Tibial nerve (tissue), 4 donors: ENCODE data around the gene DEFB129. TPM values are rescaled to one million over a fixed set of nuclear protein-coding genes. Genes with fewer than 3 reads are reported as not detected.

Experiments used
- DNase-seq, 2 donors: peaks; one replicate each; pipeline ENCODE4 v3.0.0-alpha.2; 2019; ENCODE audit warnings: low spot score in 2 of 2
- H3K27ac ChIP-seq, 4 donors: fragments of 200-600 bp; sonication (generic) in 3 of 4; one replicate each; pipeline ENCODE4 v1.5.1; 2017 to 2019; ENCODE audit warnings: mild to moderate bottlenecking in 1 of 4
- H3K27me3 ChIP-seq, 2 donors: fragments of 200-600 bp; sonication (generic) in 1 of 2; one replicate each; pipeline versions ENCODE4 v1.5.1 to v1.6.0; 2017 to 2019
- H3K36me3 ChIP-seq, 3 donors: fragments of 200-600 bp; sonication (generic); one replicate each; pipeline ENCODE4 v1.5.1; 2018 to 2019
- H3K4me1 ChIP-seq, 4 donors: fragments of 200-600 bp; sonication (generic) in 3 of 4; one replicate each; pipeline ENCODE4 v1.5.1; 2017 to 2019
- H3K4me3 ChIP-seq, 4 donors: fragments of 200-600 bp; sonication (generic) in 3 of 4; one replicate each; pipeline ENCODE4 v1.5.1; 2017 to 2019; ENCODE audit warnings: mild to moderate bottlenecking in 1 of 4, moderate library complexity in 1 of 4
- H3K9me3 ChIP-seq, 4 donors: fragments of 200-600 bp; sonication (generic) in 3 of 4; one replicate each; pipeline ENCODE4 v1.5.1; 2017 to 2019
- EP300 ChIP-seq, 2 donors: sonication (generic); formaldehyde crosslinking; IDR thresholded peaks; one replicate each; pipeline ENCODE4 v1.6.1; 2017; ENCODE audit warnings: antibody characterized with exemption in 2 of 2, mild to moderate bottlenecking in 1 of 2
- POLR2A ChIP-seq, 2 donors: fragments of 450-650 bp; IDR thresholded peaks; one replicate each; pipeline ENCODE4 v1.6.1; 2017; ENCODE audit warnings: antibody characterized with exemption in 2 of 2, mild to moderate bottlenecking in 2 of 2, moderate library complexity in 2 of 2
- WGBS, 2 donors: methylation state at CpG; one replicate each; pipeline ENCODE4 v1.1.5; 2018; 5-methylcytosine and 5-hydroxymethylcytosine counted together
- total RNA-seq, 4 donors: library from RNA; depleted of rRNA; stranded (reverse); fragments of >200 nt; gene quantifications; one replicate each; pipeline ENCODE4 v1.1.0, GENCODE V29; 2016
- TF ChIP-seq, protein P1 (sequence below), 5 experiments: fragments of 200-600 bp in 3 of 5; fragments of 450-650 bp in 2 of 5; sonication (generic) in 3 of 5; IDR thresholded peaks; one replicate each; pipeline ENCODE4 v1.5.1; 2016 to 2019; ENCODE audit warnings: antibody characterized with exemption in 5 of 5, mild to moderate bottlenecking in 3 of 5, moderate library complexity in 2 of 5

Gene DEFB129
- total RNA-seq, 4 donors from 2014 or later, result not detected

GRCh38 chr20:259981-260380 is 32.9 kb downstream of the DEFB129 start:
- DNase-seq, result no peak
- TF ChIP-seq, protein P1, sequence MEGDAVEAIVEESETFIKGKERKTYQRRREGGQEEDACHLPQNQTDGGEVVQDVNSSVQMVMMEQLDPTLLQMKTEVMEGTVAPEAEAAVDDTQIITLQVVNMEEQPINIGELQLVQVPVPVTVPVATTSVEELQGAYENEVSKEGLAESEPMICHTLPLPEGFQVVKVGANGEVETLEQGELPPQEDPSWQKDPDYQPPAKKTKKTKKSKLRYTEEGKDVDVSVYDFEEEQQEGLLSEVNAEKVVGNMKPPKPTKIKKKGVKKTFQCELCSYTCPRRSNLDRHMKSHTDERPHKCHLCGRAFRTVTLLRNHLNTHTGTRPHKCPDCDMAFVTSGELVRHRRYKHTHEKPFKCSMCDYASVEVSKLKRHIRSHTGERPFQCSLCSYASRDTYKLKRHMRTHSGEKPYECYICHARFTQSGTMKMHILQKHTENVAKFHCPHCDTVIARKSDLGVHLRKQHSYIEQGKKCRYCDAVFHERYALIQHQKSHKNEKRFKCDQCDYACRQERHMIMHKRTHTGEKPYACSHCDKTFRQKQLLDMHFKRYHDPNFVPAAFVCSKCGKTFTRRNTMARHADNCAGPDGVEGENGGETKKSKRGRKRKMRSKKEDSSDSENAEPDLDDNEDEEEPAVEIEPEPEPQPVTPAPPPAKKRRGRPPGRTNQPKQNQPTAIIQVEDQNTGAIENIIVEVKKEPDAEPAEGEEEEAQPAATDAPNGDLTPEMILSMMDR (IDR thresholded peaks at IDR 0.05), result no peak
- TF ChIP-seq POLR2A (IDR thresholded peaks at IDR 0.05) (no peak), EP300 (IDR thresholded peaks at IDR 0.05) (no peak)
- Histone ChIP-seq H3K9me3 (no peaks in the 10 kb centered on the region), H3K36me3 (no peaks in the 10 kb centered on the region), H3K27ac (no peak overlapping the region), H3K4me3 (no peak overlapping the region), H3K27me3 (peaks cover 0 to 3% of the 10 kb centered on the region in 2 donors), H3K4me1 (no peaks in the 10 kb centered on the region)
- 52 to 72% methylated on average over 2 of the region's 2 CpGs for WGBS, 2 donors

GRCh38 chr20:263701-264100 is 36.6 kb downstream of the DEFB129 start:
- Histone ChIP-seq H3K36me3 (no peaks in the 10 kb centered on the region), H3K27ac (no peak overlapping the region), H3K4me1 (peaks cover 0 to 14% (median 0%) of the 10 kb centered on the region in 4 donors), H3K27me3 (no peaks in the 10 kb centered on the region), H3K4me3 (no peak overlapping the region), H3K9me3 (no peaks in the 10 kb centered on the region)
- no peak for DNase-seq
- 84 to 85% methylated on average over 8 to 11 of the region's 13 CpGs for WGBS, 2 donors
- TF ChIP-seq, protein P1 (IDR thresholded peaks at IDR 0.05), result no peak
- TF ChIP-seq POLR2A (IDR thresholded peaks at IDR 0.05) (no peak), EP300 (IDR thresholded peaks at IDR 0.05) (no peak)

DNA sequence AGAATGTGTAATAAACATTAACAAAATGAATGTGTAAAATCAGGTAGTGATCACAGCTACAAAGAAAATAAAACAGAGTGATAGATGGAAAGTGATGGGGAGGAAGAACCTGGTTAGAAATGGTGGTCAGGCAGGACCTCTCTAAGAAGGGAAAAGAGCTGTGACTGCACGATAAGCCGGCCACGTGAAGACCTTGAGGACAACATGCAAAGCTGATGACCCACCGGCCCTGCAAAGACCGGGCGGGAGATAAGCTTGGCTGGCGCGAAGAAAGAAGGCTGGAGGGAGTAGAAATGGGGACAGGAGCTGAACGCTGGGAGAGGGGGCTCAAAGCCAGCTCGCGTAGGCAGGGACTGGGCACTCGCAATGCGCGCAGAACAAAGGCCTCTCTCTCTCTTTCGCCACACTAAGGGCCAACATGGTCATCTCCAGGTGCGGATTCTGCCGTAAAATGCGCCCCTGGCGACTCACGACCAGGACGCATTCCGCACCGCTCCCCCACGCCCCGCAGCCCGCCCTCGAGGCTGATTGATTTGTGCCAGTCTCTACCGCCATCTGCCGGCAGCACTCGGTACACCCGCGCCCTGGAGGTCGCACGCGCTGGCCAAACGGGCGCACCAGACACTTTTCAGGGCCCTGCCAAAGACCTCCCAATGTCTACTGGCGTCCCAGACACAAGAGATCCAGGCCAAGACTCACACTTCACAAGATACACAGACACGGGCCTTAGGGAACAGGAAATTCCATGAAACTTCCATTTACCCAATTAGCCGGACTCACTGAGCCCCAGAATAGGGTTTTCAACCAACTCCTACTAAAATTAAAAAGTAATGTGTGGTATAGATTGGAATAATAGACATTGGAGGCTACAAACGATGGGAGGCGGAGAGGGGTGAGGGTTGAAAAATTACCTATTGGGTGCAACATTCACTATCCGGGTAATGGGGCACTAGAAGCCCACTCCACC is 39.8 kb downstream of the DEFB129 start:
- Histone ChIP-seq H3K4me1 (peaks cover 0 to 14% (median 0%) of the 10 kb centered on the region in 4 donors), H3K36me3 (peaks cover 0 to 3% (median 0%) of the 10 kb centered on the region in 3 donors), H3K4me3 (peak overlapping the region; percentile 31 to 59 (median 49)), H3K9me3 (no peaks in the 10 kb centered on the region), H3K27me3 (no peaks in the 10 kb centered on the region), H3K27ac (peak overlapping the region in 2 of 4 donors; percentile 54 to 57)
- 9% methylated on average over 42 to 43 of the region's 43 CpGs for WGBS, 2 donors
- peak; percentile 77 to 89 for DNase-seq
- TF ChIP-seq EP300 (IDR thresholded peaks at IDR 0.05) (no peak), POLR2A (IDR thresholded peaks at IDR 0.05) (no peak)
- TF ChIP-seq, protein P1 (IDR thresholded peaks at IDR 0.05), result peak; percentile 93 to 96 (median 95)

- Histone ChIP-seq H3K9me3 (no peaks in the 10 kb centered on the region), H3K27ac (no peak overlapping the region), H3K4me3 (no peak overlapping the region), H3K36me3 (peaks cover 0 to 14% (median 0%) of the 10 kb centered on the region in 3 donors), H3K27me3 (no peaks in the 10 kb centered on the region), H3K4me1 (peaks cover 0 to 14% (median 0%) of the 10 kb centered on the region in 4 donors)
- WGBS, 2 donors, result 92 to 94% methylated on average over 5 of the region's 5 CpGs
- no peak for DNase-seq
- TF ChIP-seq, protein P1 (IDR thresholded peaks at IDR 0.05), result no peak
- TF ChIP-seq POLR2A (IDR thresholded peaks at IDR 0.05) (no peak), EP300 (IDR thresholded peaks at IDR 0.05) (no peak)
Measured at GRCh38 chr20:270517-270916, 43.5 kb downstream of the DEFB129 start.

GRCh38 chr20:271069-271468 is 44.0 kb downstream of the DEFB129 start:
- H3K4me3 ChIP-seq, result no peak overlapping the region
- H3K9me3 ChIP-seq, result no peaks in the 10 kb centered on the region
- H3K27ac ChIP-seq, result no peak overlapping the region
- H3K4me1 ChIP-seq, result peaks cover 0 to 14% (median 0%) of the 10 kb centered on the region in 4 donors
- no peak for DNase-seq
- whole genome bisulfite sequencing, 2 donors, result 82 to 86% methylated on average over 2 to 4 of the region's 4 CpGs
- H3K27me3 ChIP-seq, result no peaks in the 10 kb centered on the region
- H3K36me3 ChIP-seq, result peaks cover 0 to 20% (median 0%) of the 10 kb centered on the region in 3 donors
- TF ChIP-seq POLR2A (IDR thresholded peaks at IDR 0.05) (no peak), EP300 (IDR thresholded peaks at IDR 0.05) (no peak)
- TF ChIP-seq, protein P1 (IDR thresholded peaks at IDR 0.05), result no peak
